K562 (cell line): ENCODE measurements around the gene EEF2. TPM values are rescaled to one million over a fixed set of nuclear protein-coding genes. Genes with fewer than 3 reads are reported as not detected.

Experiments
- ARID3B ChIP-seq: fragments of 250-450 bp; sonication (Bioruptor Pico); IDR thresholded peaks from 2 replicates; pipeline ENCODE4 v1.4.0; 2020; ENCODE audit warnings: borderline replicate concordance
- RUNX1 ChIP-seq: sonication (generic); IDR thresholded peaks from 2 replicates; pipeline ENCODE4 v1.6.1; 2016; ENCODE audit warnings: antibody characterized with exemption, low read depth
- ZKSCAN1 ChIP-seq: fragments of 150-350 bp; IDR thresholded peaks from 2 replicates; pipeline ENCODE4 v1.6.1; 2016; ENCODE audit warnings: low read depth, low read length
- polyA plus RNA-seq, 8 experiments: library from polyadenylated mRNA; depleted of rRNA in 4 of 8; stranded (reverse) in 5 of 8; unstranded in 3 of 8; fragments of >200 nt; fragmentation: Nextera tagmentation in 2 of 8; fragmentation: Illumina TruSeq in 1 of 8; extraction: Ambion mirVana in 2 of 8; extraction: Trizol in 1 of 8; gene quantifications; 2 replicates each; pipeline versions ENCODE4 v1.2.1 to v1.2.3, GENCODE V29; 2011 to 2014; ENCODE audit warnings: inconsistent platforms in 1 of 8, missing spikeins in 1 of 8
- total RNA-seq, 7 experiments: library from RNA; depleted of rRNA in 6 of 7; stranded (reverse); fragments of >200 nt in 6 of 7; fragmentation: Illumina TruSeq in 2 of 7; extraction: Trizol in 2 of 7; gene quantifications; 2 replicates each; pipeline versions ENCODE4 v1.2.1 to v1.2.3, GENCODE V29; 2011 to 2021; ENCODE audit warnings: low replicate concordance in 1 of 7
- TF ChIP-seq, protein P1 (sequence below), 2 experiments: fragments of 450-650 bp; IDR thresholded peaks; 2 replicates each; pipeline ENCODE4 v1.6.1; 2018; ENCODE audit warnings: mild to moderate bottlenecking in 2 of 2, low read depth in 1 of 2; ENCODE audit not compliant: partially characterized antibody in 2 of 2

The EEF2 gene
- total and polyA plus RNA-seq, 9 of the 15 experiments (the other 6 are each of a cell fraction or from before 2014, with no cell fraction given), result 372 to 3,003 (median 1,453) TPM

- TF ChIP-seq ZKSCAN1, result no peak
- TF ChIP-seq, protein P1, sequence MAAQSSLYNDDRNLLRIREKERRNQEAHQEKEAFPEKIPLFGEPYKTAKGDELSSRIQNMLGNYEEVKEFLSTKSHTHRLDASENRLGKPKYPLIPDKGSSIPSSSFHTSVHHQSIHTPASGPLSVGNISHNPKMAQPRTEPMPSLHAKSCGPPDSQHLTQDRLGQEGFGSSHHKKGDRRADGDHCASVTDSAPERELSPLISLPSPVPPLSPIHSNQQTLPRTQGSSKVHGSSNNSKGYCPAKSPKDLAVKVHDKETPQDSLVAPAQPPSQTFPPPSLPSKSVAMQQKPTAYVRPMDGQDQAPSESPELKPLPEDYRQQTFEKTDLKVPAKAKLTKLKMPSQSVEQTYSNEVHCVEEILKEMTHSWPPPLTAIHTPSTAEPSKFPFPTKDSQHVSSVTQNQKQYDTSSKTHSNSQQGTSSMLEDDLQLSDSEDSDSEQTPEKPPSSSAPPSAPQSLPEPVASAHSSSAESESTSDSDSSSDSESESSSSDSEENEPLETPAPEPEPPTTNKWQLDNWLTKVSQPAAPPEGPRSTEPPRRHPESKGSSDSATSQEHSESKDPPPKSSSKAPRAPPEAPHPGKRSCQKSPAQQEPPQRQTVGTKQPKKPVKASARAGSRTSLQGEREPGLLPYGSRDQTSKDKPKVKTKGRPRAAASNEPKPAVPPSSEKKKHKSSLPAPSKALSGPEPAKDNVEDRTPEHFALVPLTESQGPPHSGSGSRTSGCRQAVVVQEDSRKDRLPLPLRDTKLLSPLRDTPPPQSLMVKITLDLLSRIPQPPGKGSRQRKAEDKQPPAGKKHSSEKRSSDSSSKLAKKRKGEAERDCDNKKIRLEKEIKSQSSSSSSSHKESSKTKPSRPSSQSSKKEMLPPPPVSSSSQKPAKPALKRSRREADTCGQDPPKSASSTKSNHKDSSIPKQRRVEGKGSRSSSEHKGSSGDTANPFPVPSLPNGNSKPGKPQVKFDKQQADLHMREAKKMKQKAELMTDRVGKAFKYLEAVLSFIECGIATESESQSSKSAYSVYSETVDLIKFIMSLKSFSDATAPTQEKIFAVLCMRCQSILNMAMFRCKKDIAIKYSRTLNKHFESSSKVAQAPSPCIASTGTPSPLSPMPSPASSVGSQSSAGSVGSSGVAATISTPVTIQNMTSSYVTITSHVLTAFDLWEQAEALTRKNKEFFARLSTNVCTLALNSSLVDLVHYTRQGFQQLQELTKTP (IDR thresholded peaks at IDR 0.05; ENCODE audit: low read depth in 1 of 2, partially characterized antibody in 2 of 2), result no peak
- no peak for TF ChIP-seq RUNX1
- TF ChIP-seq ARID3B, result no peak
- TF ChIP-seq, all 486 proteins: peak for 0
Observed at GRCh38 chr19:4013886-4014540, 28.8 kb upstream of the EEF2 start (continued).
